ENCODE results near the gene PRKCE. TPM values are rescaled to one million over a fixed set of nuclear protein-coding genes. Genes with fewer than 3 reads are reported as not detected.

Gene PRKCE
- total RNA-seq, 4 donors from 2014 or later, result 5.9 to 21.2 (median 18.5) TPM

GRCh38 chr2:45983213-45983612, 331.7 kb downstream of the PRKCE start:
- no peak overlapping the region for H3K27ac ChIP-seq
- WGBS, 2 donors (ENCODE audit: low coverage in 1 of 2), result 92 to 100% methylated on average over 2 to 4 of the region's 7 CpGs
- TF ChIP-seq POLR2A (IDR thresholded peaks at IDR 0.05) (no peak), CTCF (IDR thresholded peaks at IDR 0.05) (no peak), EP300 (IDR thresholded peaks at IDR 0.05) (no peak), POLR2AphosphoS5 (IDR thresholded peaks at IDR 0.05) (no peak)
- H3K36me3 ChIP-seq, result peaks cover 0 to 65% of the 10 kb centered on the region in 2 donors
- ATAC-seq, result no peak
- H3K4me3 ChIP-seq, result no peak overlapping the region
- H3K4me1 ChIP-seq, result peaks cover 0 to 8% (median 0%) of the 10 kb centered on the region in 3 donors
- no peaks in the 10 kb centered on the region for H3K9me3 ChIP-seq
- H3K27me3 ChIP-seq, result no peaks in the 10 kb centered on the region

GRCh38 chr2:45984366-45984765, 332.9 kb downstream of the PRKCE start:
- H3K27me3 ChIP-seq, result no peaks in the 10 kb centered on the region
- H3K4me1 ChIP-seq, result peaks cover 0 to 20% (median 0%) of the 10 kb centered on the region in 3 donors
- ATAC-seq, result no peak
- no peaks in the 10 kb centered on the region for H3K9me3 ChIP-seq
- H3K27ac ChIP-seq, result no peak overlapping the region
- no peak for TF ChIP-seq POLR2A (IDR thresholded peaks at IDR 0.05)
- TF ChIP-seq POLR2AphosphoS5 (IDR thresholded peaks at IDR 0.05), result no peak
- TF ChIP-seq EP300 (IDR thresholded peaks at IDR 0.05), result no peak
- no peak for TF ChIP-seq CTCF (IDR thresholded peaks at IDR 0.05)
- WGBS, 2 donors (ENCODE audit: low coverage in 1 of 2), result 98% methylated on average over 7 of the region's 7 CpGs; no CpG with 5 or more reads in 1 of the 2 donors
- H3K4me3 ChIP-seq, result no peak overlapping the region
- H3K36me3 ChIP-seq, result peaks cover 0 to 61% of the 10 kb centered on the region in 2 donors

- H3K4me1 ChIP-seq, result peaks cover 0 to 21% (median 0%) of the 10 kb centered on the region in 3 donors
- H3K27ac ChIP-seq, result no peak overlapping the region
- no peaks in the 10 kb centered on the region for H3K27me3 ChIP-seq
- H3K9me3 ChIP-seq, result no peaks in the 10 kb centered on the region
- WGBS, 2 donors (ENCODE audit: low coverage in 1 of 2), result 90 to 93% methylated on average over 5 to 11 of the region's 13 CpGs
- ATAC-seq, result peak; percentile 27
- TF ChIP-seq CTCF (IDR thresholded peaks at IDR 0.05) (no peak), POLR2A (IDR thresholded peaks at IDR 0.05) (no peak), EP300 (IDR thresholded peaks at IDR 0.05) (no peak), POLR2AphosphoS5 (IDR thresholded peaks at IDR 0.05) (no peak)
- no peak overlapping the region for H3K4me3 ChIP-seq
- H3K36me3 ChIP-seq, result peaks cover 0 to 54% of the 10 kb centered on the region in 2 donors
These were observed 333.5 kb downstream of the PRKCE start for GRCh38 chr2:45984896-45985473.

GRCh38 chr2:45986509-45986908, 335.0 kb downstream of the PRKCE start:
- H3K4me3 ChIP-seq, result no peak overlapping the region
- H3K27me3 ChIP-seq, result no peaks in the 10 kb centered on the region
- H3K4me1 ChIP-seq, result peaks cover 0 to 26% (median 0%) of the 10 kb centered on the region in 3 donors
- ATAC-seq, result peak; percentile 46
- TF ChIP-seq POLR2A (IDR thresholded peaks at IDR 0.05) (no peak), CTCF (IDR thresholded peaks at IDR 0.05) (no peak), EP300 (IDR thresholded peaks at IDR 0.05) (no peak), POLR2AphosphoS5 (IDR thresholded peaks at IDR 0.05) (no peak)
- 69 to 73% methylated on average over 3 to 5 of the region's 5 CpGs for WGBS, 2 donors (ENCODE audit: low coverage in 1 of 2)
- no peak overlapping the region for H3K27ac ChIP-seq
- peaks cover 0 to 41% of the 10 kb centered on the region in 2 donors for H3K36me3 ChIP-seq
- H3K9me3 ChIP-seq, result no peaks in the 10 kb centered on the region

GRCh38 chr2:45987856-45988255, 336.4 kb downstream of the PRKCE start:
- peaks cover 0 to 28% of the 10 kb centered on the region in 2 donors for H3K36me3 ChIP-seq
- ATAC-seq, result no peak
- no peaks in the 10 kb centered on the region for H3K27me3 ChIP-seq
- no peak overlapping the region for H3K4me3 ChIP-seq
- 50% methylated on average over 1 of the region's 2 CpGs; no CpG with 5 or more reads in 1 of the 2 donors for WGBS, 2 donors (ENCODE audit: low coverage in 1 of 2)
- no peak for TF ChIP-seq EP300 (IDR thresholded peaks at IDR 0.05)
- TF ChIP-seq CTCF (IDR thresholded peaks at IDR 0.05), result no peak
- no peak for TF ChIP-seq POLR2AphosphoS5 (IDR thresholded peaks at IDR 0.05)
- no peak for TF ChIP-seq POLR2A (IDR thresholded peaks at IDR 0.05)
- H3K9me3 ChIP-seq, result no peaks in the 10 kb centered on the region
- peaks cover 7 to 39% (median 9%) of the 10 kb centered on the region in 3 donors for H3K4me1 ChIP-seq
- H3K27ac ChIP-seq, result no peak overlapping the region
